H9 (cell line): ENCODE data around the gene PLEKHO1. TPM values are rescaled to one million over a fixed set of nuclear protein-coding genes. Genes with fewer than 3 reads are reported as not detected.

Experiments
- DNase-seq: peaks from one replicate; pipeline ENCODE4 v3.0.0-alpha.2; 2017
- H2AFZ ChIP-seq: one replicate; pipeline ENCODE4 v1.6.1; 2013; ENCODE audit warnings: mild to moderate bottlenecking, low read length, control low read depth, moderate library complexity
- H2AK5ac ChIP-seq: 2 replicates; pipeline ENCODE4 v1.6.1; 2013; ENCODE audit warnings: low read length, control low read depth, mixed read lengths; ENCODE audit not compliant: insufficient read length
- H2BK120ac ChIP-seq: one replicate; pipeline ENCODE4 v1.6.1; 2013; ENCODE audit warnings: low read depth, mild to moderate bottlenecking, low read length, control low read depth, inconsistent platforms; ENCODE audit not compliant: poor library complexity, severe bottlenecking
- H2BK12ac ChIP-seq: 2 replicates; pipeline ENCODE4 v1.6.1; 2013; ENCODE audit warnings: low read length, control low read depth, mixed read lengths, low read depth; ENCODE audit not compliant: insufficient read length
- H2BK15ac ChIP-seq: 2 replicates; pipeline ENCODE4 v1.6.1; 2013; ENCODE audit warnings: low read depth, low read length, control low read depth
- H2BK20ac ChIP-seq: one replicate; pipeline ENCODE4 v1.6.1; 2013; ENCODE audit warnings: low read depth, mild to moderate bottlenecking, low read length, control low read depth, inconsistent platforms; ENCODE audit not compliant: poor library complexity, severe bottlenecking
- H2BK5ac ChIP-seq: 2 replicates; pipeline ENCODE4 v1.6.1; 2013; ENCODE audit warnings: low read length, control low read depth, mixed read lengths; ENCODE audit not compliant: insufficient read length
- H3K14ac ChIP-seq: 2 replicates; pipeline ENCODE4 v1.6.1; 2013; ENCODE audit warnings: low read length, control low read depth; ENCODE audit not compliant: insufficient read depth
- H3K18ac ChIP-seq: 2 replicates; pipeline ENCODE4 v1.6.1; 2013; ENCODE audit warnings: low read depth, mild to moderate bottlenecking, mixed read lengths, low read length, control low read depth; ENCODE audit not compliant: insufficient read length
- H3K23ac ChIP-seq: 2 replicates; pipeline ENCODE4 v1.6.1; 2013; ENCODE audit warnings: low read length, control low read depth, mixed read lengths, low read depth; ENCODE audit not compliant: insufficient read length
- H3K23me2 ChIP-seq: 2 replicates; pipeline ENCODE4 v1.6.1; 2013; ENCODE audit warnings: low read depth, mild to moderate bottlenecking, mixed read lengths, low read length, control low read depth; ENCODE audit not compliant: insufficient read length, poor library complexity, severe bottlenecking
- H3K27ac ChIP-seq: 2 replicates; pipeline ENCODE4 v1.5.1; 2013; ENCODE audit warnings: low read length, control low read depth, mixed read lengths, low read depth; ENCODE audit not compliant: insufficient read length
- H3K27me3 ChIP-seq: 2 replicates; pipeline ENCODE4 v1.6.1; 2013; ENCODE audit warnings: low read length, control low read depth, inconsistent platforms; ENCODE audit not compliant: insufficient read depth
- H3K4ac ChIP-seq: 2 replicates; pipeline ENCODE4 v1.6.1; 2013; ENCODE audit warnings: low read depth, mild to moderate bottlenecking, control low read depth, inconsistent platforms, low read length, moderate library complexity
- H3K4me1 ChIP-seq: 2 replicates; pipeline ENCODE4 v1.6.1; 2013; ENCODE audit warnings: low read length, control low read depth, inconsistent platforms; ENCODE audit not compliant: insufficient read depth
- H3K4me2 ChIP-seq: 2 replicates; pipeline ENCODE4 v1.6.1; 2013; ENCODE audit warnings: low read length, control low read depth, mixed read lengths; ENCODE audit not compliant: insufficient read length, insufficient read depth
- H3K56ac ChIP-seq: 2 replicates; pipeline ENCODE4 v1.6.1; 2013; ENCODE audit warnings: low read depth, mild to moderate bottlenecking, mixed read lengths, low read length, control low read depth; ENCODE audit not compliant: insufficient read length
- H3K79me1 ChIP-seq: 2 replicates; pipeline ENCODE4 v1.6.1; 2013; ENCODE audit warnings: low read depth, mild to moderate bottlenecking, moderate library complexity, low read length, control low read depth, inconsistent platforms; ENCODE audit not compliant: insufficient read depth, poor library complexity, severe bottlenecking
- H3K79me2 ChIP-seq: 2 replicates; pipeline ENCODE4 v1.6.1; 2013; ENCODE audit warnings: low read length, control low read depth, inconsistent platforms; ENCODE audit not compliant: insufficient read depth
- H3K9ac ChIP-seq: 2 replicates; pipeline ENCODE4 v1.6.1; 2013; ENCODE audit warnings: low read length, control low read depth, mixed read lengths; ENCODE audit not compliant: insufficient read length; ENCODE audit errors: extremely low read depth
- H3K9me3 ChIP-seq: one replicate; pipeline ENCODE4 v1.6.1; 2013; ENCODE audit warnings: low read depth, low read length, inconsistent platforms; ENCODE audit not compliant: control insufficient read depth
- H3T11ph ChIP-seq: one replicate; pipeline ENCODE4 v1.6.1; 2013; ENCODE audit warnings: mild to moderate bottlenecking, low read length, control low read depth, inconsistent platforms
- H4K20me1 ChIP-seq: one replicate; pipeline ENCODE4 v1.6.1; 2013; ENCODE audit not compliant: control insufficient read depth, insufficient read length, insufficient read depth
- H4K5ac ChIP-seq: 2 replicates; pipeline ENCODE4 v1.6.1; 2013; ENCODE audit warnings: low read depth, mild to moderate bottlenecking, mixed read lengths, low read length, control low read depth; ENCODE audit not compliant: insufficient read length
- H4K8ac ChIP-seq: replicated peaks from 2 replicates; pipeline ENCODE4 v1.6.1; 2013; ENCODE audit warnings: low read length, control low read depth, mixed read lengths, low read depth; ENCODE audit not compliant: insufficient read length
- H4K91ac ChIP-seq: 2 replicates; pipeline ENCODE4 v1.6.1; 2013; ENCODE audit warnings: low read depth, mild to moderate bottlenecking, moderate library complexity, mixed read lengths, low read length, control low read depth; ENCODE audit not compliant: insufficient read length
- H3K27ac Mint-ChIP-seq, 3 experiments: 2 replicates in 2 of 3; 3 replicates in 1 of 3; pipeline ENCODE4 v1.8.0; 2020 to 2021; ENCODE audit warnings: mixed read lengths in 3 of 3, mild to moderate bottlenecking in 1 of 3, moderate library complexity in 1 of 3
- H3K27me3 Mint-ChIP-seq: 2 replicates; pipeline ENCODE4 v1.8.0; 2021; ENCODE audit warnings: low read depth, mild to moderate bottlenecking, moderate library complexity, mixed read lengths
- H3K36me3 Mint-ChIP-seq, 3 experiments: 2 replicates in 2 of 3; 3 replicates in 1 of 3; pipeline ENCODE4 v1.8.0; 2020 to 2021; ENCODE audit warnings: low read depth in 3 of 3, mixed read lengths in 3 of 3; ENCODE audit not compliant: insufficient read depth in 1 of 3
- H3K4me1 Mint-ChIP-seq, 2 experiments: 2 replicates each; pipeline ENCODE4 v1.8.0; 2020; ENCODE audit warnings: mixed read lengths in 2 of 2
- H3K4me3 Mint-ChIP-seq, 2 experiments: 2 replicates in 1 of 2; 3 replicates in 1 of 2; pipeline ENCODE4 v1.8.0; 2020 to 2021; ENCODE audit warnings: mild to moderate bottlenecking in 2 of 2, mixed read lengths in 2 of 2, moderate library complexity in 1 of 2
- H3K9me3 Mint-ChIP-seq, 2 experiments: 2 replicates in 1 of 2; 3 replicates in 1 of 2; pipeline ENCODE4 v1.8.0; 2020; ENCODE audit warnings: mild to moderate bottlenecking in 2 of 2, mixed read lengths in 2 of 2, moderate library complexity in 1 of 2
- CTCF ChIP-seq: fragments of 200-600 bp; sonication (generic); conservative IDR thresholded peaks from 3 replicates; pipeline ENCODE4 v1.8.0; 2021; ENCODE audit warnings: antibody characterized with exemption, mild to moderate bottlenecking
- total RNA-seq: library from RNA; stranded (reverse); gene quantifications from 2 replicates; pipeline ENCODE4 v1.2.1, GENCODE V29; 2021

The PLEKHO1 gene
- total RNA-seq, 1 experiment from 2014 or later = 48.1 TPM

GRCh38 chr1:150141452-150141851 lies 8.3 kb upstream of the PLEKHO1 start:
- no peaks in the 10 kb centered on the region for H3K9me3 ChIP-seq
- no peak overlapping the region for H3K4ac ChIP-seq
- no peak overlapping the region for H2BK20ac ChIP-seq
- no peaks in the 10 kb centered on the region for H3K23me2 ChIP-seq
- H3K4me1 ChIP-seq = no peaks in the 10 kb centered on the region
- no peak for TF ChIP-seq CTCF
- H3K14ac ChIP-seq = no peak overlapping the region
- no peaks in the 10 kb centered on the region for H3K27me3 ChIP-seq
- H2BK12ac ChIP-seq = no peak overlapping the region
- no peak overlapping the region for H3K56ac ChIP-seq
- no peak overlapping the region for H3K27ac Mint-ChIP-seq
- no peaks in the 10 kb centered on the region for H3K9me3 Mint-ChIP-seq
- no peaks in the 10 kb centered on the region for H3K79me1 ChIP-seq
- H2BK120ac ChIP-seq = no peak overlapping the region
- DNase-seq = no peak
- H3K4me1 Mint-ChIP-seq = peaks cover 4 to 5% of the 10 kb centered on the region in 2 experiments; a peak in 2 of 4 replicates
- no peaks in the 10 kb centered on the region for H3K79me2 ChIP-seq
- no peak overlapping the region for H4K91ac ChIP-seq
- no peak overlapping the region for H2BK5ac ChIP-seq
- H2BK15ac ChIP-seq = no peak overlapping the region
- no peak overlapping the region for H3K9ac ChIP-seq
- no peaks in the 10 kb centered on the region for H4K20me1 ChIP-seq
- H2AFZ ChIP-seq = no peak overlapping the region
- H3K18ac ChIP-seq = no peak overlapping the region
- no peak overlapping the region for H4K8ac ChIP-seq
- no peak overlapping the region for H3K27ac ChIP-seq
- no peak overlapping the region for H2AK5ac ChIP-seq
- H3K36me3 Mint-ChIP-seq = no peaks in the 10 kb centered on the region
- no peak overlapping the region for H3K4me3 Mint-ChIP-seq
- H3K27me3 Mint-ChIP-seq = no peaks in the 10 kb centered on the region
- H3K23ac ChIP-seq = no peak overlapping the region
- H3K4me2 ChIP-seq = no peak overlapping the region
- H3T11ph ChIP-seq = no peak overlapping the region
- no peak overlapping the region for H4K5ac ChIP-seq
